ENCODE results near the gene FOXM1.

DNA sequence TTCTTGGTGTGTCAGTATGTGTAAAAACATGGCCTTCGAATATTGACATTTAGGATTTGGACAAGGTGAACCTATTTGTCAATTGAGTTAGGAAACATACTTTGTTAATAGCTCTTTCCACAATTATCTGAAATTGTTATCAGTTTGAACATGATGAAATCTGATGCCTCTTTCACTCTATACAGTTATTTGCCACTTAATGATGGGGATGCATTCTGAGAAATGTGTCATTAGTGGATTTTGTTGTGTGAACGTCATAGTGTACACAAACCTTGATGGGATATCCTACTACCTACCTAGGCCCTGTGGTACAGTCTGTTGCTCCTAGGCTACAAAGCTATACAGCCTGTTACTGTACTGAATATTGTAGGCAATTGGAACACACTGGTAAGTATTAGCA is 18.5 kb upstream of the FOXM1 start:
- TF ChIP-seq, protein P1, sequence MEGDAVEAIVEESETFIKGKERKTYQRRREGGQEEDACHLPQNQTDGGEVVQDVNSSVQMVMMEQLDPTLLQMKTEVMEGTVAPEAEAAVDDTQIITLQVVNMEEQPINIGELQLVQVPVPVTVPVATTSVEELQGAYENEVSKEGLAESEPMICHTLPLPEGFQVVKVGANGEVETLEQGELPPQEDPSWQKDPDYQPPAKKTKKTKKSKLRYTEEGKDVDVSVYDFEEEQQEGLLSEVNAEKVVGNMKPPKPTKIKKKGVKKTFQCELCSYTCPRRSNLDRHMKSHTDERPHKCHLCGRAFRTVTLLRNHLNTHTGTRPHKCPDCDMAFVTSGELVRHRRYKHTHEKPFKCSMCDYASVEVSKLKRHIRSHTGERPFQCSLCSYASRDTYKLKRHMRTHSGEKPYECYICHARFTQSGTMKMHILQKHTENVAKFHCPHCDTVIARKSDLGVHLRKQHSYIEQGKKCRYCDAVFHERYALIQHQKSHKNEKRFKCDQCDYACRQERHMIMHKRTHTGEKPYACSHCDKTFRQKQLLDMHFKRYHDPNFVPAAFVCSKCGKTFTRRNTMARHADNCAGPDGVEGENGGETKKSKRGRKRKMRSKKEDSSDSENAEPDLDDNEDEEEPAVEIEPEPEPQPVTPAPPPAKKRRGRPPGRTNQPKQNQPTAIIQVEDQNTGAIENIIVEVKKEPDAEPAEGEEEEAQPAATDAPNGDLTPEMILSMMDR (conservative IDR thresholded peaks at IDR 0.05; ENCODE audit: low read depth, low read length), result no peak
- TF ChIP-seq EZH2 (IDR thresholded peaks at IDR 0.05; ENCODE audit: borderline replicate concordance, low read depth, low read length, poor library complexity, severe bottlenecking), result no peak

Data from A673 (cell line).